PC-9 (cell line): ENCODE measurements around the gene KLK3.

Experiments
- CTCF ChIP-seq: fragments of 200-600 bp; sonication (generic); conservative IDR thresholded peaks from 2 replicates; pipeline ENCODE4 v1.6.1; 2017; ENCODE audit warnings: mixed run types, antibody characterized with exemption, mild to moderate bottlenecking, moderate library complexity
- EZH2 ChIP-seq: fragments of 200-600 bp; sonication (generic); IDR thresholded peaks from 2 replicates; pipeline ENCODE4 v1.8.0; 2017; ENCODE audit warnings: antibody characterized with exemption, low read depth

- TF ChIP-seq EZH2 (no peak), CTCF (no peak)
Measured at GRCh38 chr19:50908336-50908735, 53.6 kb downstream of the KLK3 start.
